Peyer's patch (tissue), 4 donors: ENCODE data around the gene NCAN.

Source experiments
- POLR2A ChIP-seq, 2 donors: fragments of 450-650 bp; IDR thresholded peaks; one replicate each; pipeline ENCODE4 v1.5.1; 2017; ENCODE audit warnings: antibody characterized with exemption in 2 of 2, mild to moderate bottlenecking in 2 of 2, moderate library complexity in 2 of 2
- TF ChIP-seq, protein P1 (sequence below), 6 experiments: fragments of 450-650 bp in 4 of 6; fragments of 200-600 bp in 2 of 6; sonication (generic) in 1 of 6; IDR thresholded peaks; one replicate each; pipeline ENCODE4 v1.5.1; 2017 to 2019; ENCODE audit warnings: antibody characterized with exemption in 6 of 6, mild to moderate bottlenecking in 3 of 6, moderate library complexity in 1 of 6

GRCh38 chr19:19211499-19212420 lies at the start of gene NCAN:
- TF ChIP-seq, protein P1, sequence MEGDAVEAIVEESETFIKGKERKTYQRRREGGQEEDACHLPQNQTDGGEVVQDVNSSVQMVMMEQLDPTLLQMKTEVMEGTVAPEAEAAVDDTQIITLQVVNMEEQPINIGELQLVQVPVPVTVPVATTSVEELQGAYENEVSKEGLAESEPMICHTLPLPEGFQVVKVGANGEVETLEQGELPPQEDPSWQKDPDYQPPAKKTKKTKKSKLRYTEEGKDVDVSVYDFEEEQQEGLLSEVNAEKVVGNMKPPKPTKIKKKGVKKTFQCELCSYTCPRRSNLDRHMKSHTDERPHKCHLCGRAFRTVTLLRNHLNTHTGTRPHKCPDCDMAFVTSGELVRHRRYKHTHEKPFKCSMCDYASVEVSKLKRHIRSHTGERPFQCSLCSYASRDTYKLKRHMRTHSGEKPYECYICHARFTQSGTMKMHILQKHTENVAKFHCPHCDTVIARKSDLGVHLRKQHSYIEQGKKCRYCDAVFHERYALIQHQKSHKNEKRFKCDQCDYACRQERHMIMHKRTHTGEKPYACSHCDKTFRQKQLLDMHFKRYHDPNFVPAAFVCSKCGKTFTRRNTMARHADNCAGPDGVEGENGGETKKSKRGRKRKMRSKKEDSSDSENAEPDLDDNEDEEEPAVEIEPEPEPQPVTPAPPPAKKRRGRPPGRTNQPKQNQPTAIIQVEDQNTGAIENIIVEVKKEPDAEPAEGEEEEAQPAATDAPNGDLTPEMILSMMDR (IDR thresholded peaks at IDR 0.05) = no peak
- no peak for TF ChIP-seq POLR2A (IDR thresholded peaks at IDR 0.05)
